ENCODE measurements around the gene BRMS1. TPM values are rescaled to one million over a fixed set of nuclear protein-coding genes. Genes with fewer than 3 reads are reported as not detected.
A peak's percentile ranks its signal among the peaks of the same experiment; 100 is the strongest.
"Not testable (repeated sequence)": the region's sequence is repeated elsewhere in the genome, so short reads cannot be mapped to it uniquely, and the experiment has no call there.

The BRMS1 gene
- 53.5 and 72.8 TPM in 2 replicates for total RNA-seq (2014; rRNA removed; shearing (Covaris generic))

- H3K36me3 ChIP-seq (replicated peaks; ENCODE audit: control insufficient read depth, insufficient read depth, low read length): peaks cover 12% of the 10 kb centered on the region
- peak within 1 kb of the TSS; percentile 98 for H3K4me3 ChIP-seq (ENCODE audit: insufficient read depth, low read depth, low read length)
- peaks cover 6% of the 10 kb centered on the region for H3K27me3 ChIP-seq (ENCODE audit: control insufficient read depth, insufficient read depth, low read length)
- peak; percentile 97 for DNase-seq
Measured at GRCh38 chr11:66344550-66345315, at the start of gene BRMS1. TSS of gene BRMS1 (minus strand) at chr11:66345104. CDS start at chr11:66342234, 2,870 bp downstream.

GRCh38 chr11:66393954-66394353 is 49.0 kb upstream of the BRMS1 start:
- Histone ChIP-seq H3K27me3 (ENCODE audit: control insufficient read depth, insufficient read depth, low read length) (no peaks in the 10 kb centered on the region), H3K4me3 (ENCODE audit: insufficient read depth, low read depth, low read length) (no peak overlapping the region), H3K36me3 (replicated peaks; ENCODE audit: control insufficient read depth, insufficient read depth, low read length) (no peaks in the 10 kb centered on the region)
- no peak for DNase-seq

GRCh38 chr11:66391322-66391721 is 46.4 kb upstream of the BRMS1 start:
- Histone ChIP-seq H3K4me3 (ENCODE audit: insufficient read depth, low read depth, low read length) (no peak overlapping the region), H3K27me3 (ENCODE audit: control insufficient read depth, insufficient read depth, low read length) (no peaks in the 10 kb centered on the region; the same call in 1 of the 2 replicates), H3K36me3 (replicated peaks; ENCODE audit: control insufficient read depth, insufficient read depth, low read length) (no peaks in the 10 kb centered on the region)
- no peak for DNase-seq

GRCh38 chr11:66388780-66389386 is 44.0 kb upstream of the BRMS1 start:
- Histone ChIP-seq H3K27me3 (ENCODE audit: control insufficient read depth, insufficient read depth, low read length) (no peaks in the 10 kb centered on the region; the same call in 1 of the 2 replicates), H3K4me3 (ENCODE audit: insufficient read depth, low read depth, low read length) (no peak overlapping the region), H3K36me3 (replicated peaks; ENCODE audit: control insufficient read depth, insufficient read depth, low read length) (no peaks in the 10 kb centered on the region)
- DNase-seq: peak; percentile 75

GRCh38 chr11:66386171-66387069 is 41.5 kb upstream of the BRMS1 start:
- no peaks in the 10 kb centered on the region; the same call in 1 of the 2 replicates for H3K27me3 ChIP-seq (ENCODE audit: control insufficient read depth, insufficient read depth, low read length)
- H3K4me3 ChIP-seq (ENCODE audit: insufficient read depth, low read depth, low read length): peak overlapping the region; percentile 19; the same call in 1 of the 2 replicates
- peak; percentile 72 for DNase-seq
- H3K36me3 ChIP-seq (replicated peaks; ENCODE audit: control insufficient read depth, insufficient read depth, low read length): no peaks in the 10 kb centered on the region

GRCh38 chr11:66384316-66384715 is 39.4 kb upstream of the BRMS1 start:
- not testable (repeated sequence) for DNase-seq; H3K36me3 ChIP-seq (replicated peaks; ENCODE audit: control insufficient read depth, insufficient read depth, low read length); H3K27me3 ChIP-seq (ENCODE audit: control insufficient read depth, insufficient read depth, low read length); H3K4me3 ChIP-seq (ENCODE audit: insufficient read depth, low read depth, low read length)

- not testable (repeated sequence) for DNase-seq; H3K4me3 ChIP-seq (ENCODE audit: insufficient read depth, low read depth, low read length); H3K36me3 ChIP-seq (replicated peaks; ENCODE audit: control insufficient read depth, insufficient read depth, low read length); H3K27me3 ChIP-seq (ENCODE audit: control insufficient read depth, insufficient read depth, low read length)
Measured at GRCh38 chr11:66380264-66380663, 35.4 kb upstream of the BRMS1 start.

- not testable (repeated sequence) for H3K36me3 ChIP-seq (replicated peaks; ENCODE audit: control insufficient read depth, insufficient read depth, low read length); DNase-seq; H3K4me3 ChIP-seq (ENCODE audit: insufficient read depth, low read depth, low read length); H3K27me3 ChIP-seq (ENCODE audit: control insufficient read depth, insufficient read depth, low read length)
Measured at GRCh38 chr11:66373690-66374287, 28.9 kb upstream of the BRMS1 start.

- Histone ChIP-seq H3K36me3 (replicated peaks; ENCODE audit: control insufficient read depth, insufficient read depth, low read length) (peaks cover 13% of the 10 kb centered on the region), H3K4me3 (ENCODE audit: insufficient read depth, low read depth, low read length) (no peak overlapping the region), H3K27me3 (ENCODE audit: control insufficient read depth, insufficient read depth, low read length) (no peaks in the 10 kb centered on the region)
- DNase-seq: no peak
Measured at GRCh38 chr11:66373265-66373664, 28.4 kb upstream of the BRMS1 start.

- peaks cover 26% of the 10 kb centered on the region for H3K36me3 ChIP-seq (replicated peaks; ENCODE audit: control insufficient read depth, insufficient read depth, low read length)
- peak within 1 kb of the TSS; percentile 72 for H3K4me3 ChIP-seq (ENCODE audit: insufficient read depth, low read depth, low read length)
- DNase-seq: peak; percentile 99
- H3K27me3 ChIP-seq (ENCODE audit: control insufficient read depth, insufficient read depth, low read length): no peaks in the 10 kb centered on the region
Measured at GRCh38 chr11:66371627-66372415, 26.9 kb upstream of the BRMS1 start, which contains the start of gene SLC29A2. TSS of gene SLC29A2 (minus strand) at chr11:66371760. CDS start at chr11:66371591, 169 bp downstream.

GRCh38 chr11:66369073-66369894 is 24.4 kb upstream of the BRMS1 start:
- Histone ChIP-seq H3K4me3 (ENCODE audit: insufficient read depth, low read depth, low read length) (peak overlapping the region; percentile 42; the same call in 1 of the 2 replicates), H3K27me3 (ENCODE audit: control insufficient read depth, insufficient read depth, low read length) (no peaks in the 10 kb centered on the region)
- peak; percentile 41 for DNase-seq

GRCh38 chr11:66368484-66368883 is 23.6 kb upstream of the BRMS1 start:
- peaks cover 36% of the 10 kb centered on the region for H3K36me3 ChIP-seq (replicated peaks; ENCODE audit: control insufficient read depth, insufficient read depth, low read length)
- DNase-seq: peak; percentile 18
- H3K27me3 ChIP-seq (ENCODE audit: control insufficient read depth, insufficient read depth, low read length): no peaks in the 10 kb centered on the region

More at GRCh38 chr11:66369073-66369894, 24.4 kb upstream of the BRMS1 start:
- H3K36me3 ChIP-seq (replicated peaks; ENCODE audit: control insufficient read depth, insufficient read depth, low read length): peaks cover 35% of the 10 kb centered on the region

More at GRCh38 chr11:66368484-66368883, 23.6 kb upstream of the BRMS1 start:
- H3K4me3 ChIP-seq (ENCODE audit: insufficient read depth, low read depth, low read length): no peak overlapping the region
